Suprapubic skin (tissue), 4 donors: ENCODE measurements around the gene OXT. TPM values are rescaled to one million over a fixed set of nuclear protein-coding genes. Genes with fewer than 3 reads are reported as not detected.

Experiments used
- DNase-seq, 2 donors: peaks; one replicate each; pipeline ENCODE4 v3.0.0-alpha.2; 2019; ENCODE audit warnings: low spot score in 2 of 2
- H3K27ac ChIP-seq: fragments of 200-600 bp; sonication (generic); one replicate; pipeline ENCODE4 v1.5.1; 2019
- H3K27me3 ChIP-seq: fragments of 200-600 bp; sonication (generic); one replicate; pipeline ENCODE4 v1.5.1; 2019
- H3K36me3 ChIP-seq: fragments of 200-600 bp; sonication (generic); one replicate; pipeline ENCODE4 v1.5.1; 2019
- H3K4me1 ChIP-seq: fragments of 200-600 bp; sonication (generic); one replicate; pipeline ENCODE4 v1.5.1; 2019
- H3K4me3 ChIP-seq: fragments of 200-600 bp; sonication (generic); one replicate; pipeline ENCODE4 v1.5.1; 2019; ENCODE audit warnings: mild to moderate bottlenecking
- H3K9me3 ChIP-seq: fragments of 200-600 bp; sonication (generic); one replicate; pipeline ENCODE4 v1.5.1; 2019
- CTCF ChIP-seq, 2 donors: fragments of 200-600 bp in 1 of 2; fragments of 450-650 bp in 1 of 2; sonication (generic) in 1 of 2; IDR thresholded peaks; one replicate each; pipeline ENCODE4 v1.5.1; 2016 to 2019; ENCODE audit warnings: antibody characterized with exemption in 2 of 2, mild to moderate bottlenecking in 1 of 2, moderate library complexity in 1 of 2
- EP300 ChIP-seq: sonication (generic); formaldehyde crosslinking; IDR thresholded peaks from one replicate; pipeline ENCODE4 v1.6.1; 2017; ENCODE audit warnings: antibody characterized with exemption
- POLR2A ChIP-seq, 2 donors: fragments of 450-650 bp; IDR thresholded peaks; one replicate each; pipeline ENCODE4 v1.6.1; 2017; ENCODE audit warnings: antibody characterized with exemption in 2 of 2, mild to moderate bottlenecking in 2 of 2, moderate library complexity in 2 of 2
- POLR2AphosphoS5 ChIP-seq, 3 donors: sonication (generic); formaldehyde crosslinking; IDR thresholded peaks; one replicate each; pipeline ENCODE4 v1.6.1; 2017; ENCODE audit warnings: antibody characterized with exemption in 3 of 3
- WGBS: methylation state at CpG from one replicate; pipeline ENCODE4 v1.1.5; 2018; 5-methylcytosine and 5-hydroxymethylcytosine counted together
- total RNA-seq, 4 donors: library from RNA; depleted of rRNA; stranded (reverse); fragments of >200 nt; gene quantifications; one replicate each; pipeline ENCODE4 v1.1.0, GENCODE V29; 2016

OXT gene
- total RNA-seq, 4 donors from 2014 or later, result 2.0 TPM; not detected in 3

GRCh38 chr20:3067139-3068014, 4.0 kb upstream of the OXT start:
- WGBS, result 65% methylated on average over 22 of the region's 23 CpGs
- Histone ChIP-seq H3K4me1 (peaks cover 28% of the 10 kb centered on the region), H3K27ac (peak overlapping the region; percentile 62), H3K27me3 (peaks cover 12% of the 10 kb centered on the region), H3K36me3 (no peaks in the 10 kb centered on the region), H3K4me3 (no peak overlapping the region), H3K9me3 (no peaks in the 10 kb centered on the region)
- no peak for DNase-seq
- no peak for TF ChIP-seq EP300
- no peak for TF ChIP-seq POLR2A (IDR thresholded peaks at IDR 0.05)

- Histone ChIP-seq H3K36me3 (no peaks in the 10 kb centered on the region), H3K9me3 (no peaks in the 10 kb centered on the region), H3K27ac (peak overlapping the region; percentile 62), H3K27me3 (peaks cover 19% of the 10 kb centered on the region), H3K4me1 (peaks cover 28% of the 10 kb centered on the region), H3K4me3 (no peak overlapping the region)
- 63% methylated on average over 8 of the region's 8 CpGs for WGBS
- TF ChIP-seq CTCF (IDR thresholded peaks at IDR 0.05), result no peak
- DNase-seq, result no peak
Observed at GRCh38 chr20:3068075-3068474, 3.3 kb upstream of the OXT start.

- 62% methylated on average over 6 of the region's 8 CpGs for WGBS
- Histone ChIP-seq H3K4me1 (peaks cover 28% of the 10 kb centered on the region), H3K9me3 (no peaks in the 10 kb centered on the region), H3K27ac (no peak overlapping the region), H3K4me3 (no peak overlapping the region), H3K36me3 (no peaks in the 10 kb centered on the region), H3K27me3 (peaks cover 19% of the 10 kb centered on the region)
- no peak for DNase-seq
- TF ChIP-seq POLR2AphosphoS5 (IDR thresholded peaks at IDR 0.05), result no peak
Observed at GRCh38 chr20:3068986-3069900, 2.2 kb upstream of the OXT start.

- 90% methylated on average over 4 of the region's 4 CpGs for WGBS
- peak overlapping the region; percentile 71 for H3K4me3 ChIP-seq
- no peaks in the 10 kb centered on the region for H3K36me3 ChIP-seq
- H3K4me1 ChIP-seq, result peaks cover 28% of the 10 kb centered on the region
- TF ChIP-seq CTCF (IDR thresholded peaks at IDR 0.05), result no peak
- TF ChIP-seq EP300, result no peak
- TF ChIP-seq POLR2AphosphoS5 (IDR thresholded peaks at IDR 0.05), result no peak
- no peak for TF ChIP-seq POLR2A (IDR thresholded peaks at IDR 0.05)
- no peak for DNase-seq
- H3K9me3 ChIP-seq, result no peaks in the 10 kb centered on the region
- H3K27ac ChIP-seq, result no peak overlapping the region
- peaks cover 19% of the 10 kb centered on the region for H3K27me3 ChIP-seq
Observed at GRCh38 chr20:3070725-3071124, 695 bp upstream of the OXT start.

- TF ChIP-seq POLR2A (IDR thresholded peaks at IDR 0.05), result no peak
- no peak for TF ChIP-seq EP300
- no peak for TF ChIP-seq CTCF (IDR thresholded peaks at IDR 0.05)
- TF ChIP-seq POLR2AphosphoS5 (IDR thresholded peaks at IDR 0.05), result no peak
- WGBS, result 84% methylated on average over 14 of the region's 16 CpGs
- H3K4me1 ChIP-seq, result peaks cover 28% of the 10 kb centered on the region
- H3K9me3 ChIP-seq, result no peaks in the 10 kb centered on the region
- H3K27ac ChIP-seq, result peak overlapping the region; percentile 29
- DNase-seq, result no peak
- peaks cover 19% of the 10 kb centered on the region for H3K27me3 ChIP-seq
- peak overlapping the region; percentile 71 for H3K4me3 ChIP-seq
- no peaks in the 10 kb centered on the region for H3K36me3 ChIP-seq
Observed at GRCh38 chr20:3071266-3071609, 182 bp upstream of the OXT start.
